Esophagus squamous epithelium (tissue), 4 donors: ENCODE results near the gene B4GALT4.

Experiments used
- POLR2A ChIP-seq, 4 donors: fragments of 450-650 bp; IDR thresholded peaks; one replicate each; pipeline ENCODE4 v1.6.1; 2017; ENCODE audit warnings: antibody characterized with exemption in 4 of 4, mild to moderate bottlenecking in 4 of 4, moderate library complexity in 3 of 4
- TF ChIP-seq, protein P1 (sequence below), 6 experiments: fragments of 450-650 bp in 4 of 6; fragments of 200-600 bp in 2 of 6; sonication (generic) in 2 of 6; IDR thresholded peaks; one replicate each; pipeline ENCODE4 v1.5.1; 2016 to 2019; ENCODE audit warnings: antibody characterized with exemption in 6 of 6, mild to moderate bottlenecking in 4 of 6, moderate library complexity in 4 of 6

DNA sequence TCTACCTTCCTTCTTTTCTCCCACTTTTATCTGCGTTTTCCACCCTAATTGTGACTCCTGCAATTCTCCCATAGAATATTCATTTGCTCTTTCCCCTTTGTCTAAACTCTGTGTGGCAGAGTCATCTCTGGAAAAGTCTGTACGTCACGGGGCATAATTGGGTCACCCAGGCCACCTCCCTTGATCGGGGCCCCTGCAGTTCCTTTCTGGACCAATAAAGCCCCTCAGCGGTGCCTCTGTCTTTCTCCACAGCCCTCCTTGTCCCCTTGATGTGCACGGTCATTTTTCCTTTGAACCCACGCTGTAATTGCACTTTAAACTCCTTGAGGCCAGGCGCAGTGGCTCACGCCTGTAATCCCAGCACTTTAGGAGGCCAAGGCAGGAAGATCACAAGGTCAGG, 56.6 kb downstream of the B4GALT4 start:
- TF ChIP-seq, protein P1, sequence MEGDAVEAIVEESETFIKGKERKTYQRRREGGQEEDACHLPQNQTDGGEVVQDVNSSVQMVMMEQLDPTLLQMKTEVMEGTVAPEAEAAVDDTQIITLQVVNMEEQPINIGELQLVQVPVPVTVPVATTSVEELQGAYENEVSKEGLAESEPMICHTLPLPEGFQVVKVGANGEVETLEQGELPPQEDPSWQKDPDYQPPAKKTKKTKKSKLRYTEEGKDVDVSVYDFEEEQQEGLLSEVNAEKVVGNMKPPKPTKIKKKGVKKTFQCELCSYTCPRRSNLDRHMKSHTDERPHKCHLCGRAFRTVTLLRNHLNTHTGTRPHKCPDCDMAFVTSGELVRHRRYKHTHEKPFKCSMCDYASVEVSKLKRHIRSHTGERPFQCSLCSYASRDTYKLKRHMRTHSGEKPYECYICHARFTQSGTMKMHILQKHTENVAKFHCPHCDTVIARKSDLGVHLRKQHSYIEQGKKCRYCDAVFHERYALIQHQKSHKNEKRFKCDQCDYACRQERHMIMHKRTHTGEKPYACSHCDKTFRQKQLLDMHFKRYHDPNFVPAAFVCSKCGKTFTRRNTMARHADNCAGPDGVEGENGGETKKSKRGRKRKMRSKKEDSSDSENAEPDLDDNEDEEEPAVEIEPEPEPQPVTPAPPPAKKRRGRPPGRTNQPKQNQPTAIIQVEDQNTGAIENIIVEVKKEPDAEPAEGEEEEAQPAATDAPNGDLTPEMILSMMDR (IDR thresholded peaks at IDR 0.05), result no peak
- no peak for TF ChIP-seq POLR2A (IDR thresholded peaks at IDR 0.05)
